ENCODE results near the gene MSANTD3. TPM values are rescaled to one million over a fixed set of nuclear protein-coding genes. Genes with fewer than 3 reads are reported as not detected.

The MSANTD3 gene
- total and polyA plus RNA-seq, 2 of the 13 experiments (the other 11 are each of a cell fraction or from before 2014, with no cell fraction given), result 10.1 to 19.2 TPM

DNA sequence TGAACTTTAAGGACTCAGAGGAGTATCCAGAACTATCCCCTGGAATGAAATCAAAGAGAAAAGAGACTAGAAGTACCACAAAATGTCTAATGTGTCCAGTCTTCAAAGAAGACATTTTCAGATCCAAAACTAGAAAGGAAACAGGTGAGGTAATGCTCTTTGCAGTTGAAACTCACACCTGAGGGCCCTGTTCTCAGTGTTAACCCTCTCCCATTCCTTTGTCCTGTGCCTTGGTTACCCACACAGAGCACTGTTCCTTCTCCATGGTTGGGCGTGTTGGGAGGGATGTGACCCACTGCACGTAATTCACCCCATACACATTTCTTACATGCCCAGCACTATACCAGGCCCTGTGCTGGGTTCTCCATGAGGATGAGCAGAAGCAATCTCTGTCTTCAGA is 21.3 kb downstream of the MSANTD3 start:
- in situ Hi-C loops (cut with HindIII; ENCODE audit: extremely low pct_ligation_motif_present, low pct_unique_long_range_greater_than_20kb), result no loop called here
- BruUV-seq (replicated peaks), result no TSS peak
- Histone ChIP-seq H3K4me3 (replicated peaks in 1 of 3; ENCODE audit: insufficient read depth in 1 of 3, low read depth in 2 of 3, low read length in 3 of 3) (no peak overlapping the region), H3K4me1 (ENCODE audit: insufficient read depth, low read length) (peaks cover 12% of the 10 kb centered on the region), H3K4me2 (ENCODE audit: low read depth, low read length) (no peak overlapping the region), H2AFZ (ENCODE audit: low read length) (no peak overlapping the region), H3K9me3 (ENCODE audit: low read length) (no peaks in the 10 kb centered on the region), H4K20me1 (ENCODE audit: insufficient read depth, low read length) (no peaks in the 10 kb centered on the region), H3K9ac (ENCODE audit: insufficient read depth, low read depth, low read length) (no peak overlapping the region), H3K27me3 (ENCODE audit: control insufficient read depth in 1 of 2, insufficient read depth in 2 of 2, low read length in 2 of 2) (no peaks in the 10 kb centered on the region), H3K79me2 (ENCODE audit: insufficient read depth, low read length) (peaks cover 4% of the 10 kb centered on the region), H3K27ac (ENCODE audit: extremely low read length, insufficient read depth, low read length) (no peak overlapping the region), H3K36me3 (replicated peaks in 1 of 2; ENCODE audit: control insufficient read depth in 1 of 2, insufficient read depth in 2 of 2, low read length in 2 of 2) (peaks cover 2 to 4% of the 10 kb centered on the region in 2 experiments; a peak in 4 of 5 replicates)
- DNase-seq (ENCODE audit: low spot score) (no peak), ATAC-seq (no peak), FAIRE-seq (no peak)
- TF ChIP-seq, protein P1, sequence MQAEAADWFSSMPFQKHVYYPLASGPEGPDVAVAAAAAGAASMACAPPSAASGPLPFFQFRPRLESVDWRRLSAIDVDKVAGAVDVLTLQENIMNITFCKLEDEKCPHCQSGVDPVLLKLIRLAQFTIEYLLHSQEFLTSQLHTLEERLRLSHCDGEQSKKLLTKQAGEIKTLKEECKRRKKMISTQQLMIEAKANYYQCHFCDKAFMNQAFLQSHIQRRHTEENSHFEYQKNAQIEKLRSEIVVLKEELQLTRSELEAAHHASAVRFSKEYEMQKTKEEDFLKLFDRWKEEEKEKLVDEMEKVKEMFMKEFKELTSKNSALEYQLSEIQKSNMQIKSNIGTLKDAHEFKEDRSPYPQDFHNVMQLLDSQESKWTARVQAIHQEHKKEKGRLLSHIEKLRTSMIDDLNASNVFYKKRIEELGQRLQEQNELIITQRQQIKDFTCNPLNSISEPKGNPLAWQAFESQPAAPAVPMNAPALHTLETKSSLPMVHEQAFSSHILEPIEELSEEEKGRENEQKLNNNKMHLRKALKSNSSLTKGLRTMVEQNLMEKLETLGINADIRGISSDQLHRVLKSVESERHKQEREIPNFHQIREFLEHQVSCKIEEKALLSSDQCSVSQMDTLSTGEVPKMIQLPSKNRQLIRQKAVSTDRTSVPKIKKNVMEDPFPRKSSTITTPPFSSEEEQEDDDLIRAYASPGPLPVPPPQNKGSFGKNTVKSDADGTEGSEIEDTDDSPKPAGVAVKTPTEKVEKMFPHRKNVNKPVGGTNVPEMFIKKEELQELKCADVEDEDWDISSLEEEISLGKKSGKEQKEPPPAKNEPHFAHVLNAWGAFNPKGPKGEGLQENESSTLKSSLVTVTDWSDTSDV (CRISPR knock-in tag; IDR thresholded peaks at IDR 0.05), result no peak
- TF ChIP-seq SATB2 (CRISPR knock-in tag; IDR thresholded peaks at IDR 0.05) (no peak), CENPBD1 (CRISPR knock-in tag; IDR thresholded peaks at IDR 0.05; ENCODE audit: borderline replicate concordance, low read depth) (no peak), ZNF44 (CRISPR knock-in tag; IDR thresholded peaks at IDR 0.05) (no peak), ZNF24 (IDR thresholded peaks at IDR 0.05) (no peak), SNRNP70 (IDR thresholded peaks at IDR 0.05; ENCODE audit: low read depth, low read length) (no peak), NKX3-1 (CRISPR knock-in tag; IDR thresholded peaks at IDR 0.05) (no peak), ZNF496 (CRISPR knock-in tag; IDR thresholded peaks at IDR 0.05; ENCODE audit: insufficient replicate concordance) (no peak), ZNF619 (CRISPR knock-in tag; IDR thresholded peaks at IDR 0.05) (no peak)
- TF ChIP-seq, protein P2, sequence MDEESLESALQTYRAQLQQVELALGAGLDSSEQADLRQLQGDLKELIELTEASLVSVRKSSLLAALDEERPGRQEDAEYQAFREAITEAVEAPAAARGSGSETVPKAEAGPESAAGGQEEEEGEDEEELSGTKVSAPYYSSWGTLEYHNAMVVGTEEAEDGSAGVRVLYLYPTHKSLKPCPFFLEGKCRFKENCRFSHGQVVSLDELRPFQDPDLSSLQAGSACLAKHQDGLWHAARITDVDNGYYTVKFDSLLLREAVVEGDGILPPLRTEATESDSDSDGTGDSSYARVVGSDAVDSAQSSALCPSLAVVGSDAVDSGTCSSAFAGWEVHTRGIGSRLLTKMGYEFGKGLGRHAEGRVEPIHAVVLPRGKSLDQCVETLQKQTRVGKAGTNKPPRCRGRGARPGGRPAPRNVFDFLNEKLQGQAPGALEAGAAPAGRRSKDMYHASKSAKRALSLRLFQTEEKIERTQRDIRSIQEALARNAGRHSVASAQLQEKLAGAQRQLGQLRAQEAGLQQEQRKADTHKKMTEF (CRISPR knock-in tag; IDR thresholded peaks at IDR 0.05), result no peak
- TF ChIP-seq, protein P3, sequence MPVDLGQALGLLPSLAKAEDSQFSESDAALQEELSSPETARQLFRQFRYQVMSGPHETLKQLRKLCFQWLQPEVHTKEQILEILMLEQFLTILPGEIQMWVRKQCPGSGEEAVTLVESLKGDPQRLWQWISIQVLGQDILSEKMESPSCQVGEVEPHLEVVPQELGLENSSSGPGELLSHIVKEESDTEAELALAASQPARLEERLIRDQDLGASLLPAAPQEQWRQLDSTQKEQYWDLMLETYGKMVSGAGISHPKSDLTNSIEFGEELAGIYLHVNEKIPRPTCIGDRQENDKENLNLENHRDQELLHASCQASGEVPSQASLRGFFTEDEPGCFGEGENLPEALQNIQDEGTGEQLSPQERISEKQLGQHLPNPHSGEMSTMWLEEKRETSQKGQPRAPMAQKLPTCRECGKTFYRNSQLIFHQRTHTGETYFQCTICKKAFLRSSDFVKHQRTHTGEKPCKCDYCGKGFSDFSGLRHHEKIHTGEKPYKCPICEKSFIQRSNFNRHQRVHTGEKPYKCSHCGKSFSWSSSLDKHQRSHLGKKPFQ (CRISPR knock-in tag; IDR thresholded peaks at IDR 0.05; ENCODE audit: insufficient replicate concordance), result no peak
- TF ChIP-seq, protein P4, sequence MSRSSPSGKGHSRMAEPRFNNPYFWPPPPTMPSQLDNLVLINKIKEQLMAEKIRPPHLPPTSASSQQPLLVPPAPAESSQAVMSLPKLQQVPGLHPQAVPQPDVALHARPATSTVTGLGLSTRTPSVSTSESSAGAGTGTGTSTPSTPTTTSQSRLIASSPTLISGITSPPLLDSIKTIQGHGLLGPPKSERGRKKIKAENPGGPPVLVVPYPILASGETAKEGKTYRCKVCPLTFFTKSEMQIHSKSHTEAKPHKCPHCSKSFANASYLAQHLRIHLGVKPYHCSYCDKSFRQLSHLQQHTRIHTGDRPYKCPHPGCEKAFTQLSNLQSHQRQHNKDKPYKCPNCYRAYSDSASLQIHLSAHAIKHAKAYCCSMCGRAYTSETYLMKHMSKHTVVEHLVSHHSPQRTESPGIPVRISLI (CRISPR knock-in tag; IDR thresholded peaks at IDR 0.05; ENCODE audit: borderline replicate concordance), result no peak
- intact Hi-C loops (cut with micrococcal nuclease; ENCODE audit: unreplicated experiment), result no loop called here
- 100% methylated on average over 2 of the region's 2 CpGs for WGBS (ENCODE audit: low lambda C conversion rate)
- POLR2A ChIA-PET, result no interaction called here
- CTCF ChIA-PET (ENCODE audit: low intra/inter-chr PET ratio, low total read pairs), result no interaction called here
